CD4-positive, alpha-beta T cell treated with Interleukin-2 at 100 ng/mL for 4 hours (primary cell): ENCODE measurements around the gene ABHD16B.
"Not testable (repeated sequence)": the region's sequence is repeated elsewhere in the genome, so short reads cannot be mapped to it uniquely, and the experiment has no call there.

Experiments
- DNase-seq: peaks from one replicate; pipeline ENCODE4 v3.0.0-alpha.2; 2020; ENCODE audit warnings: low spot score

ABHD16B gene

GRCh38 chr20:63834491-63834880, 26.8 kb upstream of the ABHD16B start:
- DNase-seq, result no peak

GRCh38 chr20:63835021-63835858, 26.1 kb upstream of the ABHD16B start:
- DNase-seq, result no peak

- no peak for DNase-seq
Observed at GRCh38 chr20:63836458-63837344, 24.6 kb upstream of the ABHD16B start.

GRCh38 chr20:63837479-63837878, 23.8 kb upstream of the ABHD16B start:
- no peak for DNase-seq

- DNase-seq, result no peak
Observed at GRCh38 chr20:63839620-63840019, 21.7 kb upstream of the ABHD16B start.

- no peak for DNase-seq
Observed at GRCh38 chr20:63840405-63840828, 20.9 kb upstream of the ABHD16B start.

GRCh38 chr20:63842258-63842657, 19.0 kb upstream of the ABHD16B start:
- no peak for DNase-seq

- DNase-seq, result no peak
Observed at GRCh38 chr20:63843222-63843621, 18.1 kb upstream of the ABHD16B start.

- no peak for DNase-seq
Observed at GRCh38 chr20:63843778-63844177, 17.5 kb upstream of the ABHD16B start.

- DNase-seq, result no peak
Observed at GRCh38 chr20:63844511-63844991, 16.7 kb upstream of the ABHD16B start.

- no peak for DNase-seq
Observed at GRCh38 chr20:63846128-63846771, 15.0 kb upstream of the ABHD16B start.

- no peak for DNase-seq
Observed at GRCh38 chr20:63846888-63847236, 14.4 kb upstream of the ABHD16B start.

- no peak for DNase-seq
Observed at GRCh38 chr20:63847237-63848002, 13.9 kb upstream of the ABHD16B start.

- no peak for DNase-seq
Observed at GRCh38 chr20:63848003-63848911, 13.0 kb upstream of the ABHD16B start.

- no peak for DNase-seq
Observed at GRCh38 chr20:63850689-63851547, 10.4 kb upstream of the ABHD16B start.

- not testable (repeated sequence) for DNase-seq
Observed at GRCh38 chr20:63851548-63851943, 9.8 kb upstream of the ABHD16B start.

GRCh38 chr20:63853733-63854068, 7.6 kb upstream of the ABHD16B start:
- not testable (repeated sequence) for DNase-seq

GRCh38 chr20:63854069-63854765, 7.1 kb upstream of the ABHD16B start:
- no peak for DNase-seq

GRCh38 chr20:63854766-63855362, 6.4 kb upstream of the ABHD16B start:
- DNase-seq, result no peak
